Keratinocyte (primary cell): ENCODE results near the gene RASGRF2. TPM values are rescaled to one million over a fixed set of nuclear protein-coding genes. Genes with fewer than 3 reads are reported as not detected.

Experiments used
- DNase-seq: peaks from one replicate; pipeline ENCODE4 v3.0.0-alpha.2; 2011; ENCODE audit warnings: low read depth, missing footprints, low spot score
- FAIRE-seq: peaks from 2 replicates; lab custom pipeline; 2011; peaks lifted over from hg19 to GRCh38; lab: Jason Lieb, UNC
- H2AFZ ChIP-seq: 2 replicates; pipeline ENCODE4 v1.6.0; 2012; ENCODE audit warnings: low read length, control low read depth, inconsistent platforms; ENCODE audit not compliant: control insufficient read depth
- H3K27ac ChIP-seq: 2 replicates; pipeline ENCODE4 v1.5.1; 2011; ENCODE audit warnings: low read length; ENCODE audit not compliant: control insufficient read depth, insufficient read depth
- H3K27me3 ChIP-seq: 3 replicates; pipeline ENCODE4 v1.6.0; 2011; ENCODE audit warnings: low read length; ENCODE audit not compliant: control insufficient read depth, insufficient read depth; ENCODE audit errors: extremely low read depth
- H3K36me3 ChIP-seq, 2 experiments: 2 replicates in 1 of 2; 3 replicates in 1 of 2; pipeline ENCODE4 v1.5.1; 2011; ENCODE audit warnings: low read length in 2 of 2, mild to moderate bottlenecking in 1 of 2; ENCODE audit not compliant: control insufficient read depth in 2 of 2, insufficient read depth in 2 of 2; ENCODE audit errors: extremely low read depth in 1 of 2
- H3K4me1 ChIP-seq: 3 replicates; pipeline ENCODE4 v1.5.1; 2011; ENCODE audit warnings: low read length; ENCODE audit not compliant: control insufficient read depth, insufficient read depth; ENCODE audit errors: extremely low read depth
- H3K4me2 ChIP-seq: 3 replicates; pipeline ENCODE4 v1.6.0; 2011; ENCODE audit warnings: low read depth, low read length; ENCODE audit not compliant: control insufficient read depth, insufficient read depth; ENCODE audit errors: extremely low read depth
- H3K4me3 ChIP-seq, 3 experiments: fragments of 200-600 bp in 1 of 3; sonication (generic) in 1 of 3; 2 replicates in 2 of 3; 3 replicates in 1 of 3; pipeline ENCODE4 v1.5.1; 2011 to 2016; ENCODE audit warnings: low read length in 3 of 3, mild to moderate bottlenecking in 3 of 3, control low read depth in 2 of 3, inconsistent platforms in 1 of 3, low read depth in 1 of 3, mixed read lengths in 1 of 3, mixed run types in 1 of 3, moderate library complexity in 1 of 3; ENCODE audit not compliant: control insufficient read depth in 2 of 3, insufficient read depth in 2 of 3; ENCODE audit errors: extremely low read depth in 1 of 3
- H3K79me2 ChIP-seq: 2 replicates; pipeline ENCODE4 v1.6.0; 2012; ENCODE audit warnings: low read length; ENCODE audit not compliant: control insufficient read depth, insufficient read depth
- H3K9ac ChIP-seq: 3 replicates; pipeline ENCODE4 v1.6.0; 2011; ENCODE audit warnings: low read length; ENCODE audit not compliant: control insufficient read depth, insufficient read depth; ENCODE audit errors: extremely low read depth
- H3K9me1 ChIP-seq: 3 replicates; pipeline ENCODE4 v1.6.0; 2011; ENCODE audit warnings: low read length; ENCODE audit not compliant: control insufficient read depth, insufficient read depth; ENCODE audit errors: extremely low read depth
- H3K9me3 ChIP-seq: 2 replicates; pipeline ENCODE4 v1.5.1; 2012; ENCODE audit warnings: low read depth, low read length; ENCODE audit not compliant: control insufficient read depth
- H4K20me1 ChIP-seq: 3 replicates; pipeline ENCODE4 v1.6.0; 2011; ENCODE audit warnings: low read length; ENCODE audit not compliant: control insufficient read depth, insufficient read depth; ENCODE audit errors: extremely low read depth
- EZH2 ChIP-seq: IDR thresholded peaks from one replicate; pipeline ENCODE4 v1.6.1; 2012; ENCODE audit warnings: inconsistent platforms, mild to moderate bottlenecking, low read length, moderate library complexity
- dilution Hi-C: fragments of 300-500 bp; cut with MboI; formaldehyde crosslinking; loops from one replicate; pipeline ENCODE4 v1.7.0; 2020; ENCODE audit warnings: low sequenced_read_pairs; ENCODE audit not compliant: extremely low pct_ligation_motif_present
- polyA plus RNA-seq, 5 experiments: library from polyadenylated mRNA; depleted of rRNA in 3 of 5; stranded (reverse) in 3 of 5; stranded (forward) in 1 of 5; unstranded in 1 of 5; fragments of >200 nt; gene quantifications; 1 replicate in 1 of 5; 2 replicates in 3 of 5; 3 replicates in 1 of 5; pipeline versions ENCODE4 v1.2.1 to v1.2.3, GENCODE V29; 2011 to 2012; ENCODE audit warnings: missing spikeins in 2 of 5, low read depth in 1 of 5, low replicate concordance in 1 of 5
- TF ChIP-seq, protein P1 (sequence below), 3 experiments: IDR thresholded peaks in 1 of 3; conservative IDR thresholded peaks in 1 of 3; optimal IDR thresholded peaks in 1 of 3; 2 replicates in 2 of 3; 3 replicates in 1 of 3; pipeline versions ENCODE3 to v1.5.1; 2011; ENCODE audit warnings: low read length in 3 of 3, mild to moderate bottlenecking in 3 of 3, moderate library complexity in 2 of 3, control low read depth in 1 of 3, inconsistent platforms in 1 of 3; ENCODE audit not compliant: insufficient read depth in 2 of 3; ENCODE audit errors: extremely low read depth in 1 of 3

Gene RASGRF2
- polyA plus RNA-seq, 1 donor (not counting 4 experiments of a cell fraction or from before 2014, with no cell fraction given), result 0.03 TPM

DNA sequence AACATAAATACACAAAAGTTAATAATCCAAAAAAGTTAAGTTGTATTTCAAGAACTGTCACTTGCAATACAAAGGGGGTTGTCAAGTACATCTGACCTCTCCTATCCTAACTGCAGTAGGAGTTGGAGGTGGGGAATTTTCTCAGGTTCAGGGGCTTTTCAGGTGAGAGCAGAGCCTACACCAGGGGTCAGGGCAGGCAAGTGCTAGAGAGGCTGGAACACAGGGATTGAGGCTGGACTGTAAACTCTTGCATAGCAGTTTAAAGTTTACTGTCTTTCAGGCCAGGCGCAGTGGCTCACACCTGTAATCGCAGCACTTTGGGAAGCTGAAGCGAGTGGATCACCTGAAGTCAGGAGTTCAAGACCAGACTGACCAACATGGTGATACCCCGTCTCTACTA is 25.4 kb upstream of the RASGRF2 start:
- Histone ChIP-seq H3K4me3 (no peak overlapping the region), H2AFZ (no peak overlapping the region), H3K27ac (no peak overlapping the region), H3K9me3 (no peaks in the 10 kb centered on the region), H3K4me1 (no peaks in the 10 kb centered on the region), H3K4me2 (no peak overlapping the region), H3K9me1 (no peaks in the 10 kb centered on the region), H4K20me1 (no peaks in the 10 kb centered on the region), H3K79me2 (no peaks in the 10 kb centered on the region), H3K27me3 (no peaks in the 10 kb centered on the region), H3K36me3 (no peaks in the 10 kb centered on the region), H3K9ac (no peak overlapping the region)
- no peak for TF ChIP-seq EZH2
- TF ChIP-seq, protein P1, sequence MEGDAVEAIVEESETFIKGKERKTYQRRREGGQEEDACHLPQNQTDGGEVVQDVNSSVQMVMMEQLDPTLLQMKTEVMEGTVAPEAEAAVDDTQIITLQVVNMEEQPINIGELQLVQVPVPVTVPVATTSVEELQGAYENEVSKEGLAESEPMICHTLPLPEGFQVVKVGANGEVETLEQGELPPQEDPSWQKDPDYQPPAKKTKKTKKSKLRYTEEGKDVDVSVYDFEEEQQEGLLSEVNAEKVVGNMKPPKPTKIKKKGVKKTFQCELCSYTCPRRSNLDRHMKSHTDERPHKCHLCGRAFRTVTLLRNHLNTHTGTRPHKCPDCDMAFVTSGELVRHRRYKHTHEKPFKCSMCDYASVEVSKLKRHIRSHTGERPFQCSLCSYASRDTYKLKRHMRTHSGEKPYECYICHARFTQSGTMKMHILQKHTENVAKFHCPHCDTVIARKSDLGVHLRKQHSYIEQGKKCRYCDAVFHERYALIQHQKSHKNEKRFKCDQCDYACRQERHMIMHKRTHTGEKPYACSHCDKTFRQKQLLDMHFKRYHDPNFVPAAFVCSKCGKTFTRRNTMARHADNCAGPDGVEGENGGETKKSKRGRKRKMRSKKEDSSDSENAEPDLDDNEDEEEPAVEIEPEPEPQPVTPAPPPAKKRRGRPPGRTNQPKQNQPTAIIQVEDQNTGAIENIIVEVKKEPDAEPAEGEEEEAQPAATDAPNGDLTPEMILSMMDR (optimal IDR thresholded peaks at IDR 0.05 in 1 of 3, IDR thresholded peaks at IDR 0.05 in 1 of 3, conservative IDR thresholded peaks at IDR 0.05 in 1 of 3; ENCODE audit: extremely low read depth in 1 of 3, insufficient read depth in 2 of 3, low read length in 3 of 3), result no peak
- dilution Hi-C loops, result no loop called here
- no peak for FAIRE-seq
- no peak for DNase-seq

DNA sequence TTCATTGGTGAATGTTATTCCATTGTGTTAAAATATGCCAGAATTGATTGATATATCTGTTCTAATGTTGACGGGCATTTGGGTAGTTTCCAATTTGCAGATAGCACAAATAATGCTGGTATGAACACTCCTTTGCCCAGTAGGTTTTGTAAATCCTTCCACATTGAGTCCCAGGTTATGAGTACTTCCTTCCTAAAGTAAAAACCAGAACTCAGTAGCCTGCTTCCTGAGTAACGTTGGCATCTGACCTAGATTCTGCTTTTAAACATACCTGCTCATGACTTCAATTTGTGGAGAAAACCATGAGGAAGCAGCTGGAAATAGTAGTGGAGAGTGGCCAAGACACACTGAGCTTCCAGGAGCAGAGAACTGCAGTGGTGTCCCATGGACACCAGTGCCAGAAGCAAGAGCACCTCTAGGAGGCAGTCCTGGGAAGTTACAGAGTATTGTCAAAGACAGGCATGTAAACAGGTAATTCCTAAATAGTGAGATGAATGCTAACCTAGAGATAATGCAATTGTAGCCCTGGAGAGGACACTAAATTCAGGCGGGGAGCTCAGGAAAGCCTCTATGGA is 24.3 kb upstream of the RASGRF2 start:
- H3K4me3 ChIP-seq, result no peak overlapping the region
- H3K9ac ChIP-seq, result no peak overlapping the region
- DNase-seq (no peak), FAIRE-seq (no peak)
- no peak overlapping the region for H2AFZ ChIP-seq
- dilution Hi-C loops, result no loop called here
- no peaks in the 10 kb centered on the region for H4K20me1 ChIP-seq
- H3K27ac ChIP-seq, result no peak overlapping the region
- no peaks in the 10 kb centered on the region for H3K9me3 ChIP-seq
- H3K27me3 ChIP-seq, result no peaks in the 10 kb centered on the region
- no peak overlapping the region for H3K4me2 ChIP-seq
- no peaks in the 10 kb centered on the region for H3K36me3 ChIP-seq
- H3K9me1 ChIP-seq, result no peaks in the 10 kb centered on the region
- H3K4me1 ChIP-seq, result no peaks in the 10 kb centered on the region
- no peak for TF ChIP-seq EZH2
- TF ChIP-seq, protein P1 (optimal IDR thresholded peaks at IDR 0.05 in 1 of 3, IDR thresholded peaks at IDR 0.05 in 1 of 3, conservative IDR thresholded peaks at IDR 0.05 in 1 of 3; ENCODE audit: extremely low read depth in 1 of 3, insufficient read depth in 2 of 3, low read length in 3 of 3), result peak; percentile 22 to 49 (median 35)
- H3K79me2 ChIP-seq, result no peaks in the 10 kb centered on the region
